HEK293 (cell line): ENCODE measurements around the gene NUP58.

Experiments
- KLF7 ChIP-seq: fragments of 450-650 bp; formaldehyde crosslinking; IDR thresholded peaks from 2 replicates; pipeline ENCODE4 v1.5.1; 2016; ENCODE audit warnings: missing biosample characterization, missing genetic modification characterization, borderline replicate concordance
- ZNF239 ChIP-seq: fragments of 450-650 bp; formaldehyde crosslinking; IDR thresholded peaks from 2 replicates; pipeline ENCODE4 v1.5.1; 2016; ENCODE audit warnings: missing biosample characterization, missing genetic modification characterization
- ZNF692 ChIP-seq: fragments of 450-650 bp; formaldehyde crosslinking; IDR thresholded peaks from 2 replicates; pipeline ENCODE4 v1.5.1; 2016; ENCODE audit warnings: missing biosample characterization, missing genetic modification characterization

GRCh38 chr13:25295701-25296100 is 5.7 kb upstream of the NUP58 start:
- no peak for TF ChIP-seq ZNF239 (tag by site-specific recombination)
- TF ChIP-seq KLF7: no peak
- no peak for TF ChIP-seq ZNF692 (tag by site-specific recombination)
